Measurements from ENCODE around the gene CEP131.

- TF ChIP-seq RAD21 (IDR thresholded peaks at IDR 0.05 in 1 of 2, conservative IDR thresholded peaks at IDR 0.05 in 1 of 2; ENCODE audit: low read depth in 2 of 2, low read length in 2 of 2) (no peak), GABPA (IDR thresholded peaks at IDR 0.05; ENCODE audit: borderline replicate concordance, insufficient read depth, low read length) (no peak)
- TF ChIP-seq, protein P1, sequence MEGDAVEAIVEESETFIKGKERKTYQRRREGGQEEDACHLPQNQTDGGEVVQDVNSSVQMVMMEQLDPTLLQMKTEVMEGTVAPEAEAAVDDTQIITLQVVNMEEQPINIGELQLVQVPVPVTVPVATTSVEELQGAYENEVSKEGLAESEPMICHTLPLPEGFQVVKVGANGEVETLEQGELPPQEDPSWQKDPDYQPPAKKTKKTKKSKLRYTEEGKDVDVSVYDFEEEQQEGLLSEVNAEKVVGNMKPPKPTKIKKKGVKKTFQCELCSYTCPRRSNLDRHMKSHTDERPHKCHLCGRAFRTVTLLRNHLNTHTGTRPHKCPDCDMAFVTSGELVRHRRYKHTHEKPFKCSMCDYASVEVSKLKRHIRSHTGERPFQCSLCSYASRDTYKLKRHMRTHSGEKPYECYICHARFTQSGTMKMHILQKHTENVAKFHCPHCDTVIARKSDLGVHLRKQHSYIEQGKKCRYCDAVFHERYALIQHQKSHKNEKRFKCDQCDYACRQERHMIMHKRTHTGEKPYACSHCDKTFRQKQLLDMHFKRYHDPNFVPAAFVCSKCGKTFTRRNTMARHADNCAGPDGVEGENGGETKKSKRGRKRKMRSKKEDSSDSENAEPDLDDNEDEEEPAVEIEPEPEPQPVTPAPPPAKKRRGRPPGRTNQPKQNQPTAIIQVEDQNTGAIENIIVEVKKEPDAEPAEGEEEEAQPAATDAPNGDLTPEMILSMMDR (IDR thresholded peaks at IDR 0.05; ENCODE audit: control extremely low read depth in 1 of 3, insufficient read depth in 1 of 3, low read depth in 1 of 3, low read length in 3 of 3), result no peak
Observed at GRCh38 chr17:81140018-81140417, 82.7 kb downstream of the CEP131 start.

Data from H1 (cell line).